HUES64 (cell line): Measurements from ENCODE around the gene A2M. TPM values are rescaled to one million over a fixed set of nuclear protein-coding genes. Genes with fewer than 3 reads are reported as not detected.
"Not testable (repeated sequence)": the region's sequence is repeated elsewhere in the genome, so short reads cannot be mapped to it uniquely, and the experiment has no call there.

Experiments
- H3K27ac ChIP-seq: 2 replicates; pipeline ENCODE4 v1.7.0; 2013; ENCODE audit warnings: low read depth, low read length, inconsistent platforms
- H3K27me3 ChIP-seq: 2 replicates; pipeline ENCODE4 v1.6.1; 2013; ENCODE audit warnings: mild to moderate bottlenecking, low read length; ENCODE audit not compliant: insufficient read depth
- H3K36me3 ChIP-seq: 2 replicates; pipeline ENCODE4 v1.6.1; 2013; ENCODE audit warnings: mild to moderate bottlenecking, low read length; ENCODE audit not compliant: insufficient read depth
- H3K4me1 ChIP-seq: 2 replicates; pipeline ENCODE4 v1.6.1; 2013; ENCODE audit warnings: mild to moderate bottlenecking, low read length, moderate library complexity; ENCODE audit not compliant: insufficient read depth
- H3K4me3 ChIP-seq: 2 replicates; pipeline ENCODE4 v1.5.1; 2013; ENCODE audit warnings: mild to moderate bottlenecking, low read length, moderate library complexity
- H3K9ac ChIP-seq: 2 replicates; pipeline ENCODE4 v1.6.1; 2013; ENCODE audit warnings: mild to moderate bottlenecking, low read depth, low read length
- H3K9me3 ChIP-seq: 2 replicates; pipeline ENCODE4 v1.6.1; 2013; ENCODE audit warnings: low read depth, low read length; ENCODE audit not compliant: insufficient read depth
- whole genome bisulfite sequencing: fragments of 150-250, 120-280 bp; methylation state at CpG from one replicate; pipeline ENCODE4 v1.1.7; 2013; ENCODE audit warnings: missing lambda C conversion rate; 5-methylcytosine and 5-hydroxymethylcytosine counted together
- polyA plus RNA-seq, 2 experiments: library from polyadenylated mRNA; stranded (reverse); fragments of 50-300 nt; gene quantifications; one replicate each; pipeline ENCODE4 v1.2.3, GENCODE V29; 2013

The A2M gene
- polyA plus RNA-seq (2013, experiment 1 of 2): 5.3 TPM
- polyA plus RNA-seq (2013, experiment 2 of 2): 14.6 TPM

- Histone ChIP-seq H3K27ac (no peak within 1 kb of the TSS), H3K9me3 (no peaks in the 10 kb centered on the region), H3K4me1 (peaks cover 7% of the 10 kb centered on the region; the same call in 1 of the 2 replicates), H3K27me3 (no peaks in the 10 kb centered on the region), H3K4me3 (no peak within 1 kb of the TSS), H3K9ac (no peak within 1 kb of the TSS), H3K36me3 (no peaks in the 10 kb centered on the region)
- WGBS: 92% methylated on average over 9 of the region's 9 CpGs
Measured at GRCh38 chr12:9115731-9116559, at the start of gene A2M. TSS of gene A2M (minus strand) at chr12:9115919. CDS start at chr12:9115849, 70 bp downstream.

GRCh38 chr12:9163392-9163791 lies 47.7 kb upstream of the A2M start:
- Histone ChIP-seq H3K4me3 (no peak overlapping the region), H3K27me3 (no peaks in the 10 kb centered on the region), H3K9ac (no peak overlapping the region), H3K36me3 (no peaks in the 10 kb centered on the region), H3K27ac (no peak overlapping the region), H3K9me3 (no peaks in the 10 kb centered on the region), H3K4me1 (peaks cover 4% of the 10 kb centered on the region; the same call in 1 of the 2 replicates)
- 97% methylated on average over 5 of the region's 5 CpGs for WGBS

DNA sequence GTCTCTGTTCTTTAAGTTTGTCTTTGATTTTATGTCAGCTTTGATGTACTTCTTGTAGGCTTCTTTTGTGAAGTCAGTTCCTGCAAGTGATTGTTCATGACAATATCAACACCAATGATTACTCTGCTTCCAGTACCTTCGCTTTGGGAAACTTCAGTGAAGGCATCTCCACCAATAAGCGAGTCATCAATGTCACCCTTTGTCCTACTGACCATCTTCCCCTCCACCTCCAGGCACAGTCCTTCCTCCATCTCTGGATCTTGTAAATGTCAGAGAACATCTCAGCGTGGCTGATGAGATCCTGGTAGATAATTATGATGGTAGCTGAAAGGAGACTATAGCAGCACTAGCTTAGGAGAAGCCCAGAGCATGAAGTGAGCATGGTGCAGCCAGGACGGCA lies 40.4 kb upstream of the A2M start:
- Histone ChIP-seq H3K36me3 (no peaks in the 10 kb centered on the region), H3K27ac (no peak overlapping the region), H3K9ac (no peak overlapping the region), H3K9me3 (no peaks in the 10 kb centered on the region), H3K4me1 (no peaks in the 10 kb centered on the region), H3K4me3 (no peak overlapping the region), H3K27me3 (no peaks in the 10 kb centered on the region)
- 93% methylated on average over 4 of the region's 4 CpGs for WGBS

GRCh38 chr12:9149372-9149771 lies 33.7 kb upstream of the A2M start:
- H3K27ac ChIP-seq: no peak overlapping the region
- H3K9ac ChIP-seq: no peak overlapping the region
- H3K27me3 ChIP-seq: no peaks in the 10 kb centered on the region
- 71% methylated on average over 6 of the region's 6 CpGs for WGBS
- H3K9me3 ChIP-seq: peaks cover 15% of the 10 kb centered on the region; the same call in 1 of the 2 replicates
- no peak overlapping the region for H3K4me3 ChIP-seq
- no peaks in the 10 kb centered on the region for H3K4me1 ChIP-seq
- H3K36me3 ChIP-seq: no peaks in the 10 kb centered on the region

DNA sequence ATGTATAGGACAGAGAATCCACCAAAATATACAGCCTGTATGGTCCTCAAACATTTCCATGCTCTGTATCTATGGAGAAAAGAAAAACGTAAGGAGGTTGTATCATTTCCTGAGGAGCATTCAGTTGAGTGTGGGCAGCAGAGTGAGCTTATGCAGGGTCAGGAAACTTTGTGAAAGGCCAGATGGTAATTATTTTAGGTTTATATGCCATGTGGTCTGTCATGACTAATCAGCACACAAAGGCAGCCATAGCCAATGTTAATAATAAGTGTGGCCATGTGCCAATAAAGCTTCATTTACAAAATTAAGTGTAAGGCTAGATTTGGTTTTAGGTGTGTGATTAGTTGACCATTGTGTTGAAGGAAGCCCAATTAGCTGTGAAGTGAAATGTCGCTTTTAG lies 33.2 kb upstream of the A2M start:
- H3K27me3 ChIP-seq: no peaks in the 10 kb centered on the region
- no peak overlapping the region for H3K4me3 ChIP-seq
- no peaks in the 10 kb centered on the region for H3K36me3 ChIP-seq
- H3K4me1 ChIP-seq: no peaks in the 10 kb centered on the region
- H3K9me3 ChIP-seq: peaks cover 15% of the 10 kb centered on the region; the same call in 1 of the 2 replicates
- no peak overlapping the region for H3K27ac ChIP-seq
- no peak overlapping the region for H3K9ac ChIP-seq
- WGBS: 91% methylated on average over 2 of the region's 2 CpGs

DNA sequence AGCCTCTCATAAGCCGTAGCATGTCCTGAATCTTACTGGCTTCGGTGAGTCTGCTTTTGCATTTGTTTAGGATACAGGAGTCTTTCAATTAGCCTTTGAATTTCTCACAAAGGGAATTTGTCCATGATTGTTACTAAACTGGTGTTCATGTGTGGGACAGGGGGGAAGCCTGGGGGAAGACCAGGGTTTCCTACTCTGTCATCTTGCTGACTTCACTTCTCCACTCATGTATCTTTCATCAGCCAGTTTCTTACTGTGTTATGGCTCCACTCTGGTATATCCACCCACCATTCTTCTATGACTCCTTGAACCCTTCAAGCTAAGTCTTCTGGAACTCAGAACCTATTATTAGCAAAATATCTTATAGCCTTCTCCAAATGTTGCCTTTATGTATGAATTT lies 31.7 kb upstream of the A2M start:
- Histone ChIP-seq H3K27me3 (no peaks in the 10 kb centered on the region), H3K4me1 (no peaks in the 10 kb centered on the region), H3K36me3 (no peaks in the 10 kb centered on the region), H3K27ac (no peak overlapping the region), H3K9ac (no peak overlapping the region), H3K4me3 (no peak overlapping the region), H3K9me3 (peaks cover 27% of the 10 kb centered on the region; the same call in 1 of the 2 replicates)
- 75% methylated on average over 2 of the region's 2 CpGs for WGBS

- peaks cover 32% of the 10 kb centered on the region; the same call in 1 of the 2 replicates for H3K9me3 ChIP-seq
- no peak overlapping the region for H3K4me3 ChIP-seq
Measured at GRCh38 chr12:9144730-9145106, 29.0 kb upstream of the A2M start.

GRCh38 chr12:9143929-9144729 lies 28.4 kb upstream of the A2M start:
- Histone ChIP-seq H3K27ac (no peak overlapping the region), H3K4me3 (no peak overlapping the region), H3K9me3 (peaks cover 36% of the 10 kb centered on the region; the same call in 1 of the 2 replicates), H3K36me3 (no peaks in the 10 kb centered on the region), H3K27me3 (no peaks in the 10 kb centered on the region), H3K9ac (no peak overlapping the region), H3K4me1 (no peaks in the 10 kb centered on the region)
- WGBS: 95% methylated on average over 3 of the region's 3 CpGs

More at GRCh38 chr12:9144730-9145106, 29.0 kb upstream of the A2M start:
- 80% methylated on average over 4 of the region's 4 CpGs for WGBS
- Histone ChIP-seq H3K27me3 (no peaks in the 10 kb centered on the region), H3K36me3 (no peaks in the 10 kb centered on the region), H3K4me1 (no peaks in the 10 kb centered on the region), H3K27ac (no peak overlapping the region), H3K9ac (no peak overlapping the region)

DNA sequence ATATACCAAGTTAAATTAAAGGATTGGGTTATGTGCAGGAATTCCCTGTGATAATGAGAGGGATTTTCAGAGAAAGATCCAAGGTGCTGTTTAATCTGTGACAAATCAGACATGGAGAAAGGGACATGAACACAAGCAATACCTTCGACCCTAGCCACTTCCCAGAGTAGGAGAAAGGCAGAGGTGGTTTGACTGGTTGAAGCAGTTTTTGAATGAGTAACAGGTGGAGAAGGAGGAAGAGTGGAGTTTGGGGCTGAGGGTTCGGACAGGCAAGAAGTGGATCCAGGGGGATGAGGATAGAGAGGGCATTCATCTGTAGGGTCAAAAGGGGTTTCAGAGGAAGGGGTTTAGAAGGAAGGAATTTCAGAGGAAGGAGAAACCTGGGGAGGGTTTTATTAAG lies 27.4 kb upstream of the A2M start:
- WGBS: 84% methylated on average over 2 of the region's 2 CpGs
- H3K9ac ChIP-seq: no peak overlapping the region
- no peak overlapping the region for H3K4me3 ChIP-seq
- H3K27me3 ChIP-seq: no peaks in the 10 kb centered on the region
- H3K27ac ChIP-seq: no peak overlapping the region
- peaks cover 42% of the 10 kb centered on the region; the same call in 1 of the 2 replicates for H3K9me3 ChIP-seq
- no peaks in the 10 kb centered on the region for H3K36me3 ChIP-seq
- H3K4me1 ChIP-seq: no peaks in the 10 kb centered on the region

- not testable (repeated sequence) for H3K36me3 ChIP-seq, H3K27ac ChIP-seq, H3K4me1 ChIP-seq, H3K4me3 ChIP-seq, H3K27me3 ChIP-seq, H3K9ac ChIP-seq
- WGBS: 80% methylated on average over 2 of the region's 2 CpGs
- H3K9me3 ChIP-seq: peaks cover 29% of the 10 kb centered on the region; the same call in 1 of the 2 replicates
Measured at GRCh38 chr12:9139588-9140290, 24.0 kb upstream of the A2M start.
